ENCODE results near the gene PRRX2. TPM values are rescaled to one million over a fixed set of nuclear protein-coding genes. Genes with fewer than 3 reads are reported as not detected.

Gene PRRX2
- total and polyA plus RNA-seq, 4 donors: 0.03 to 0.08 TPM; not detected in 2

- Histone ChIP-seq H3K27ac (ENCODE audit: low read depth in 1 of 2, low read length in 2 of 2) (no peak overlapping the region), H3K36me3 (ENCODE audit: control insufficient read depth in 4 of 4, insufficient read depth in 3 of 4, low read depth in 1 of 4, low read length in 3 of 4) (no peaks in the 10 kb centered on the region), H3K9me3 (ENCODE audit: control insufficient read depth in 4 of 4, low read length in 3 of 4) (no peaks in the 10 kb centered on the region), H3K27me3 (ENCODE audit: control insufficient read depth in 4 of 4, insufficient read depth in 4 of 4, low read length in 3 of 4) (peaks cover 0 to 3% (median 1%) of the 10 kb centered on the region in 4 donors), H3K9ac (ENCODE audit: low read depth in 1 of 2, low read length in 2 of 2) (no peak overlapping the region), H3K4me1 (ENCODE audit: control insufficient read depth in 4 of 4, insufficient read depth in 4 of 4, low read length in 3 of 4) (peaks cover 3 to 9% (median 6%) of the 10 kb centered on the region in 4 donors), H3K4me3 (ENCODE audit: low read depth in 1 of 3, low read length in 3 of 3) (no peak overlapping the region)
- no peak for DNase-seq (ENCODE audit: low spot score)
- 76% methylated on average over 8 of the region's 8 CpGs for WGBS
- TF ChIP-seq SP1 (IDR thresholded peaks at IDR 0.05) (no peak), EGR1 (IDR thresholded peaks at IDR 0.05; ENCODE audit: low read depth in 2 of 2) (no peak), ZBTB33 (IDR thresholded peaks at IDR 0.05) (no peak), TAF1 (conservative IDR thresholded peaks at IDR 0.05) (no peak), HNF4A (conservative IDR thresholded peaks at IDR 0.05) (no peak), CTCF (IDR thresholded peaks at IDR 0.05; ENCODE audit: low read depth, low read length, missing input control) (no peak), FOXA1 (IDR thresholded peaks at IDR 0.05) (no peak), FOXA2 (IDR thresholded peaks at IDR 0.05) (no peak), RXRA (IDR thresholded peaks at IDR 0.05) (no peak), HNF4G (IDR thresholded peaks at IDR 0.05) (no peak), RAD21 (IDR thresholded peaks at IDR 0.05) (no peak)
- TF ChIP-seq, protein P1, sequence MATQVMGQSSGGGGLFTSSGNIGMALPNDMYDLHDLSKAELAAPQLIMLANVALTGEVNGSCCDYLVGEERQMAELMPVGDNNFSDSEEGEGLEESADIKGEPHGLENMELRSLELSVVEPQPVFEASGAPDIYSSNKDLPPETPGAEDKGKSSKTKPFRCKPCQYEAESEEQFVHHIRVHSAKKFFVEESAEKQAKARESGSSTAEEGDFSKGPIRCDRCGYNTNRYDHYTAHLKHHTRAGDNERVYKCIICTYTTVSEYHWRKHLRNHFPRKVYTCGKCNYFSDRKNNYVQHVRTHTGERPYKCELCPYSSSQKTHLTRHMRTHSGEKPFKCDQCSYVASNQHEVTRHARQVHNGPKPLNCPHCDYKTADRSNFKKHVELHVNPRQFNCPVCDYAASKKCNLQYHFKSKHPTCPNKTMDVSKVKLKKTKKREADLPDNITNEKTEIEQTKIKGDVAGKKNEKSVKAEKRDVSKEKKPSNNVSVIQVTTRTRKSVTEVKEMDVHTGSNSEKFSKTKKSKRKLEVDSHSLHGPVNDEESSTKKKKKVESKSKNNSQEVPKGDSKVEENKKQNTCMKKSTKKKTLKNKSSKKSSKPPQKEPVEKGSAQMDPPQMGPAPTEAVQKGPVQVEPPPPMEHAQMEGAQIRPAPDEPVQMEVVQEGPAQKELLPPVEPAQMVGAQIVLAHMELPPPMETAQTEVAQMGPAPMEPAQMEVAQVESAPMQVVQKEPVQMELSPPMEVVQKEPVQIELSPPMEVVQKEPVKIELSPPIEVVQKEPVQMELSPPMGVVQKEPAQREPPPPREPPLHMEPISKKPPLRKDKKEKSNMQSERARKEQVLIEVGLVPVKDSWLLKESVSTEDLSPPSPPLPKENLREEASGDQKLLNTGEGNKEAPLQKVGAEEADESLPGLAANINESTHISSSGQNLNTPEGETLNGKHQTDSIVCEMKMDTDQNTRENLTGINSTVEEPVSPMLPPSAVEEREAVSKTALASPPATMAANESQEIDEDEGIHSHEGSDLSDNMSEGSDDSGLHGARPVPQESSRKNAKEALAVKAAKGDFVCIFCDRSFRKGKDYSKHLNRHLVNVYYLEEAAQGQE (IDR thresholded peaks at IDR 0.05): no peak
- TF ChIP-seq, protein P2, sequence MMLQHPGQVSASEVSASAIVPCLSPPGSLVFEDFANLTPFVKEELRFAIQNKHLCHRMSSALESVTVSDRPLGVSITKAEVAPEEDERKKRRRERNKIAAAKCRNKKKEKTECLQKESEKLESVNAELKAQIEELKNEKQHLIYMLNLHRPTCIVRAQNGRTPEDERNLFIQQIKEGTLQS (IDR thresholded peaks at IDR 0.05): no peak
- TF ChIP-seq, protein P3, sequence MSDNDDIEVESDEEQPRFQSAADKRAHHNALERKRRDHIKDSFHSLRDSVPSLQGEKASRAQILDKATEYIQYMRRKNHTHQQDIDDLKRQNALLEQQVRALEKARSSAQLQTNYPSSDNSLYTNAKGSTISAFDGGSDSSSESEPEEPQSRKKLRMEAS (IDR thresholded peaks at IDR 0.05): no peak
Measured at GRCh38 chr9:129693741-129694140, 28.3 kb downstream of the PRRX2 start.

GRCh38 chr9:129694243-129694646 lies 28.8 kb downstream of the PRRX2 start:
- Histone ChIP-seq H3K27me3 (ENCODE audit: control insufficient read depth in 4 of 4, insufficient read depth in 4 of 4, low read length in 3 of 4) (peaks cover 0 to 3% (median 1%) of the 10 kb centered on the region in 4 donors), H3K4me1 (ENCODE audit: control insufficient read depth in 4 of 4, insufficient read depth in 4 of 4, low read length in 3 of 4) (peaks cover 3 to 9% (median 6%) of the 10 kb centered on the region in 4 donors), H3K9ac (ENCODE audit: low read depth in 1 of 2, low read length in 2 of 2) (no peak overlapping the region), H3K27ac (ENCODE audit: low read depth in 1 of 2, low read length in 2 of 2) (no peak overlapping the region), H3K36me3 (ENCODE audit: control insufficient read depth in 4 of 4, insufficient read depth in 3 of 4, low read depth in 1 of 4, low read length in 3 of 4) (no peaks in the 10 kb centered on the region), H3K4me3 (ENCODE audit: low read depth in 1 of 3, low read length in 3 of 3) (no peak overlapping the region), H3K9me3 (ENCODE audit: control insufficient read depth in 4 of 4, low read length in 3 of 4) (no peaks in the 10 kb centered on the region)
- WGBS: 67% methylated on average over 11 of the region's 11 CpGs
- DNase-seq (ENCODE audit: low spot score): no peak
- TF ChIP-seq HNF4A (conservative IDR thresholded peaks at IDR 0.05) (no peak), NR2F2 (IDR thresholded peaks at IDR 0.05) (no peak), RXRA (IDR thresholded peaks at IDR 0.05) (no peak), EGR1 (IDR thresholded peaks at IDR 0.05; ENCODE audit: low read depth in 2 of 2) (no peak), JUND (IDR thresholded peaks at IDR 0.05) (no peak), GABPA (IDR thresholded peaks at IDR 0.05 in 1 of 2, conservative IDR thresholded peaks at IDR 0.05 in 1 of 2) (no peak), TAF1 (conservative IDR thresholded peaks at IDR 0.05) (no peak), ZBTB33 (IDR thresholded peaks at IDR 0.05) (no peak), YY1 (IDR thresholded peaks at IDR 0.05) (no peak), FOXA2 (IDR thresholded peaks at IDR 0.05) (no peak)
- TF ChIP-seq, protein P1 (IDR thresholded peaks at IDR 0.05): no peak
- TF ChIP-seq, protein P2 (IDR thresholded peaks at IDR 0.05): no peak

Measured in liver (tissue), 9 donors.